Stomach (tissue), 19 donors: ENCODE measurements around the gene BTG2. TPM values are rescaled to one million over a fixed set of nuclear protein-coding genes. Genes with fewer than 3 reads are reported as not detected.
"Not testable (repeated sequence)": the region's sequence is repeated elsewhere in the genome, so short reads cannot be mapped to it uniquely, and the experiment has no call there.

Experiments
- DNase-seq, 2 donors: peaks; one replicate each; pipeline versions ENCODE4 v3.0.0 to v3.0.0-alpha.2; 2013 to 2019
- H3K27ac ChIP-seq, 5 donors: fragments of 200-600 bp in 4 of 5; sonication (generic) in 4 of 5; one replicate each; pipeline ENCODE4 v1.5.1; 2013 to 2019; ENCODE audit warnings: mild to moderate bottlenecking in 1 of 5, moderate library complexity in 1 of 5
- H3K27me3 ChIP-seq, 3 donors: fragments of 200-600 bp; sonication (generic); one replicate each; pipeline ENCODE4 v1.5.1; 2017 to 2019; ENCODE audit warnings: mixed run types in 1 of 3
- H3K36me3 ChIP-seq, 4 donors: fragments of 200-600 bp; sonication (generic); 1 replicate in 3 of 4; 2 replicates in 1 of 4; pipeline ENCODE4 v1.5.1; 2016 to 2019
- H3K4me1 ChIP-seq, 4 donors: fragments of 200-600 bp; sonication (generic); one replicate each; pipeline ENCODE4 v1.5.1; 2016 to 2019
- H3K4me3 ChIP-seq, 4 donors: fragments of 200-600 bp; sonication (generic) in 3 of 4; one replicate each; pipeline ENCODE4 v1.5.1; 2016 to 2019; ENCODE audit warnings: mild to moderate bottlenecking in 1 of 4
- H3K9me3 ChIP-seq, 4 donors: fragments of 200-600 bp; sonication (generic); one replicate each; pipeline ENCODE4 v1.5.1; 2016 to 2019
- EP300 ChIP-seq: sonication (generic); formaldehyde crosslinking; IDR thresholded peaks from one replicate; pipeline ENCODE4 v1.6.1; 2017; ENCODE audit warnings: antibody characterized with exemption
- POLR2A ChIP-seq, 4 donors: fragments of 450-650 bp; IDR thresholded peaks; one replicate each; pipeline ENCODE4 v1.6.1; 2016; ENCODE audit warnings: antibody characterized with exemption in 4 of 4, control low read depth in 2 of 4, mild to moderate bottlenecking in 1 of 4, moderate library complexity in 1 of 4
- POLR2AphosphoS5 ChIP-seq, 3 donors: sonication (generic); formaldehyde crosslinking; IDR thresholded peaks; one replicate each; pipeline ENCODE4 v1.6.1; 2016; ENCODE audit warnings: antibody characterized with exemption in 3 of 3
- WGBS, 5 donors: extraction: QIAGEN DNeasy Blood & Tissue Kit in 3 of 5; methylation state at CpG; one replicate each; pipeline versions ENCODE4 v1.1.5 to v1.1.7; 2013 to 2018; 5-methylcytosine and 5-hydroxymethylcytosine counted together
- intact Hi-C: fragments of 100-400 bp; cut with DNase I; formaldehyde crosslinking; loops from one replicate; pipeline ENCODE4 v1.15.1; 2023; ENCODE audit warnings: low total_unique reads
- long read RNA-seq, 10 donors: transcript quantifications; one replicate each; lab custom pipeline, GENCODE V29; 2026
- polyA plus RNA-seq, 3 donors: library from polyadenylated mRNA; stranded (reverse); fragments of 200-250 nt; gene quantifications; one replicate each; pipeline ENCODE4 v1.2.3, GENCODE V29; 2013
- total RNA-seq, 5 donors: library from RNA; depleted of rRNA; stranded (reverse); fragments of >200 nt; gene quantifications; one replicate each; pipeline versions ENCODE4 v1.1.0 to v1.2.3, GENCODE V29; 2014 to 2016
- TF ChIP-seq, protein P1 (sequence below), 7 experiments: fragments of 450-650 bp in 4 of 7; fragments of 200-600 bp in 3 of 7; sonication (generic) in 3 of 7; IDR thresholded peaks; one replicate each; pipeline ENCODE4 v1.5.1; 2016 to 2019; ENCODE audit warnings: antibody characterized with exemption in 7 of 7, control low read depth in 2 of 7, mild to moderate bottlenecking in 1 of 7
- donor health status: healthy with polysubstance abuse.
- donor health status: Bipolar disorder and iron deficiency.
- donor health status: healthy.

The BTG2 gene, protein sequence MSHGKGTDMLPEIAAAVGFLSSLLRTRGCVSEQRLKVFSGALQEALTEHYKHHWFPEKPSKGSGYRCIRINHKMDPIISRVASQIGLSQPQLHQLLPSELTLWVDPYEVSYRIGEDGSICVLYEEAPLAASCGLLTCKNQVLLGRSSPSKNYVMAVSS
- 100 to 1,000 TPM in 3 of 5 donors, 10 to 100 TPM in 2; 80.2 to 231 (median 113) TPM for total RNA-seq
- 10 to 100 TPM; 46.4 to 78.9 (median 58.6) TPM for polyA plus RNA-seq
- long read RNA-seq, donor 1, partial matches to known transcripts = 0 of 4 reads
- long read RNA-seq, donor 1, other reads (novel, unspliced or antisense) = 0 of 4 reads
- long read RNA-seq, donor 2, transcript BTG2-201 (2 exons, 2,712 nt) = major isoform, 7 of 7 reads
- long read RNA-seq, donor 2, partial matches to known transcripts = 0 of 7 reads
- long read RNA-seq, donor 2, other reads (novel, unspliced or antisense) = 0 of 7 reads
- long read RNA-seq, donor 3, transcript BTG2-201 (2 exons, 2,712 nt) = major isoform, 42 of 125 reads
- long read RNA-seq, donor 3, partial matches to known transcripts = 83 of 125 reads
- long read RNA-seq, donor 3, other reads (novel, unspliced or antisense) = 0 of 125 reads
- long read RNA-seq, donor 4, partial matches to known transcripts = 0 of 1 reads
- long read RNA-seq, donor 4, other reads (novel, unspliced or antisense) = 0 of 1 reads
- long read RNA-seq, donor 5, transcript BTG2-201 (2 exons, 2,712 nt) = major isoform, 37 of 38 reads
- long read RNA-seq, donor 5, partial matches to known transcripts = 0 of 38 reads
- long read RNA-seq, donor 5, other reads (novel, unspliced or antisense) = 0 of 38 reads
- long read RNA-seq, donor 6 = 0 reads
- long read RNA-seq, donor 7, transcript BTG2-201 (2 exons, 2,712 nt) = major isoform, 11 of 34 reads
- long read RNA-seq, donor 7, partial matches to known transcripts = 23 of 34 reads
- long read RNA-seq, donor 7, other reads (novel, unspliced or antisense) = 0 of 34 reads
- long read RNA-seq, donor 8, transcript BTG2-201 (2 exons, 2,712 nt) = major isoform, 40 of 40 reads
- long read RNA-seq, donor 8, partial matches to known transcripts = 0 of 40 reads
- long read RNA-seq, donor 8, other reads (novel, unspliced or antisense) = 0 of 40 reads
- long read RNA-seq, donor 9, transcript BTG2-201 (2 exons, 2,712 nt) = major isoform, 15 of 100 reads
- long read RNA-seq, donor 9, partial matches to known transcripts = 85 of 100 reads
- long read RNA-seq, donor 9, other reads (novel, unspliced or antisense) = 0 of 100 reads
- long read RNA-seq, donor 10, transcript BTG2-201 (2 exons, 2,712 nt) = major isoform, 24 of 24 reads
- long read RNA-seq, donor 10, partial matches to known transcripts = 0 of 24 reads
- long read RNA-seq, donor 10, other reads (novel, unspliced or antisense) = 0 of 24 reads

DNA sequence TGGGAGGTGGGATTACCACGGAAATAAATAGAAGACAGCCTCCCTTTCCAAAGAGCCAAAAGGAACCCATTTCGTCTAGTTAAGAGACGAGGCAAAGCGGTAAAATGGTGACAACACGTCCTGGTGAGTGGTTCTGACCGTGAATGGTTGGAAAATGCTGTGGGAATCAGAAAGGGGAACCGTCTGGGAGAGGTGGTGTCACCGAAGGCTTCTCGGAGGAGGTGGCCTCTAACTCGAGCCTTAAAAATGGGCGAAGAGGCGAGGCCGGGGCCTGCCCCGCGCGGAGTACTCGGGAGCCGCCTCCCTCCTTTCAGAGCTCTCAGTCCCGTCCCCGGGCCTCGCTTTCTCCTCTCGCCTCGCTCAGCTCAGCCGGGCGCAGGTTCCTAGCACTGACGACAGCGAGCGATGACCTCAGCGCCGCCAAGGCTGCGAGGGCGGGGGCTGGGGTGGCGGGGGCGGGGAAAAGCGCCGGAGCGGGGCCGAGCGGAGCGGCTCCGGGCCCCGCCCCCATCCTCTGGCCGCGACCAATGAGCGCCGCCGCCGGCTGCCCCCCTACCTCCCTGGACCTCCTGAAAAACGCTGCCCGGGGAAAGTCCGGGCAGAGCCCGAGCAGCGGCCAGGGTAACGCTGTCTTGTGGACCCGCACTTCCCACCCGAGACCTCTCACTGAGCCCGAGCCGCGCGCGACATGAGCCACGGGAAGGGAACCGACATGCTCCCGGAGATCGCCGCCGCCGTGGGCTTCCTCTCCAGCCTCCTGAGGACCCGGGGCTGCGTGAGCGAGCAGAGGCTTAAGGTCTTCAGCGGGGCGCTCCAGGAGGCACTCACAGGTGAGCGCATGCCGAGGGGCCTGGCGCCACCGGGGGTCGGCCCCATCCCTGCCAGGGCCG is at the start of gene BTG2:
BTG2 (plus strand) TSS at position 601 of the 890 bp plus-strand sequence; CDS start at position 689, 88 bp downstream.
- Histone ChIP-seq H3K4me1 (peaks cover 25 to 50% (median 42%) of the 10 kb centered on the region in 4 donors), H3K27me3 (no peaks in the 10 kb centered on the region), H3K27ac (peak within 1 kb of the TSS; percentile 91 to 100 (median 97)), H3K36me3 (peaks cover 18 to 36% (median 35%) of the 10 kb centered on the region in 4 donors), H3K9me3 (no peaks in the 10 kb centered on the region), H3K4me3 (peak within 1 kb of the TSS; percentile 76 to 99 (median 92))
- TF ChIP-seq POLR2AphosphoS5 (IDR thresholded peaks at IDR 0.05) = peak; percentile 95 to 100 (median 100)
- TF ChIP-seq, protein P1, sequence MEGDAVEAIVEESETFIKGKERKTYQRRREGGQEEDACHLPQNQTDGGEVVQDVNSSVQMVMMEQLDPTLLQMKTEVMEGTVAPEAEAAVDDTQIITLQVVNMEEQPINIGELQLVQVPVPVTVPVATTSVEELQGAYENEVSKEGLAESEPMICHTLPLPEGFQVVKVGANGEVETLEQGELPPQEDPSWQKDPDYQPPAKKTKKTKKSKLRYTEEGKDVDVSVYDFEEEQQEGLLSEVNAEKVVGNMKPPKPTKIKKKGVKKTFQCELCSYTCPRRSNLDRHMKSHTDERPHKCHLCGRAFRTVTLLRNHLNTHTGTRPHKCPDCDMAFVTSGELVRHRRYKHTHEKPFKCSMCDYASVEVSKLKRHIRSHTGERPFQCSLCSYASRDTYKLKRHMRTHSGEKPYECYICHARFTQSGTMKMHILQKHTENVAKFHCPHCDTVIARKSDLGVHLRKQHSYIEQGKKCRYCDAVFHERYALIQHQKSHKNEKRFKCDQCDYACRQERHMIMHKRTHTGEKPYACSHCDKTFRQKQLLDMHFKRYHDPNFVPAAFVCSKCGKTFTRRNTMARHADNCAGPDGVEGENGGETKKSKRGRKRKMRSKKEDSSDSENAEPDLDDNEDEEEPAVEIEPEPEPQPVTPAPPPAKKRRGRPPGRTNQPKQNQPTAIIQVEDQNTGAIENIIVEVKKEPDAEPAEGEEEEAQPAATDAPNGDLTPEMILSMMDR (IDR thresholded peaks at IDR 0.05) = no peak
- TF ChIP-seq POLR2A (IDR thresholded peaks at IDR 0.05) = peak in 3 of 4 donors; percentile 70 to 100 (median 99)
- TF ChIP-seq EP300 = peak; percentile 59
- DNase-seq = peak; percentile 96 to 98
- intact Hi-C loops = no loop called here
- WGBS, 5 donors = 2 to 5% (median 2%) methylated on average over 38 to 79 of the region's 79 CpGs

DNA sequence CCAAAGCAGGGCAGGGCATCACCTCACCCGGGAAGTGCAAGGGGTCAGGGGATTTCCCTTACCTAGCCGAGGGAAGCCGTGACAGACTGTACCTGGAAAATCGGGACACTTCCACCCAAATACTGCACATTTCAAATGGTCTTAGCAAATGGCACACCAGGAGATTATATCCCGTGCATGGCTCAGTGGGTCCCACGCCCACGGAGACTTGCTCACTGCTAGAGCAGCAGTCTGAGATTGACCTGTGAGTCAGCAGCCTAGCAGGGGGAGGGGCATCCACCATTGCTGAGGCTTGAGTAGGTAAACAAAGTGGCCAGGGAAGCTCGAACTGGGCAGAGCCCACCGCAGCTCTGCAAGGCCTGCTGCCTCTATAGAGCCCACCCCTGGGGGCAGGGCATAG is 48.7 kb upstream of the BTG2 start:
- H3K27ac ChIP-seq, H3K4me3 ChIP-seq, H3K36me3 ChIP-seq, H3K4me1 ChIP-seq, intact Hi-C loops, DNase-seq: not testable (repeated sequence)
- peaks cover 0 to 22% (median 12%) of the 10 kb centered on the region in 4 donors for H3K9me3 ChIP-seq
- H3K27me3 ChIP-seq = peaks cover 0 to 32% (median 5%) of the 10 kb centered on the region in 3 donors
- WGBS, 5 donors = 67 to 88% (median 80%) methylated on average over 6 to 9 of the region's 9 CpGs

DNA sequence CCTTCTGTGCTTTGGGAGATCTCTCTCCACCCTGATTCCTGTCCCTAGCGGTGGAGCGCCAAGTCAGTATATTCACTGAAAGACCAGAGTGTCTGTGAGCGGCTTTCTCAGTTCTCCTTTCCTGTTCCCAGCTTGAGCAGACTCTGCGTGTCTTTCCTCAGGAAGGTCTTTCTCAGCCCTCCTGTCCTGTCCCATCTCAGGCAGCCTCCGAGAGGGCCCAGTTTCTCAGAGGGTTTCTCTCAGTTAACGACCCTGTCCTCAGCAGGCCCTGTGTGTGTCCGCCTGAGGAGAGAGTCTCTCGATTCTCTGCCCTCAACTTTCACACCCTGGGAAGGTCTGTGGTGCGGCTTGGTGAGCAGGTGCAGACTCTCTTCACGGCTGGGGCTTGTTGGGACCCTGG is 41.8 kb upstream of the BTG2 start:
- no peak for DNase-seq
- no peaks in the 10 kb centered on the region for H3K9me3 ChIP-seq
- peaks cover 0 to 8% (median 6%) of the 10 kb centered on the region in 4 donors for H3K4me1 ChIP-seq
- no peaks in the 10 kb centered on the region for H3K36me3 ChIP-seq
- no peak overlapping the region for H3K4me3 ChIP-seq
- no peak overlapping the region for H3K27ac ChIP-seq
- 71 to 77% (median 72%) methylated on average over 10 of the region's 10 CpGs for WGBS, 5 donors
- H3K27me3 ChIP-seq = no peaks in the 10 kb centered on the region
- intact Hi-C loops = no loop called here
- TF ChIP-seq EP300 = no peak
- no peak for TF ChIP-seq POLR2A (IDR thresholded peaks at IDR 0.05)
- TF ChIP-seq, protein P1 (IDR thresholded peaks at IDR 0.05) = no peak
- no peak for TF ChIP-seq POLR2AphosphoS5 (IDR thresholded peaks at IDR 0.05)

DNA sequence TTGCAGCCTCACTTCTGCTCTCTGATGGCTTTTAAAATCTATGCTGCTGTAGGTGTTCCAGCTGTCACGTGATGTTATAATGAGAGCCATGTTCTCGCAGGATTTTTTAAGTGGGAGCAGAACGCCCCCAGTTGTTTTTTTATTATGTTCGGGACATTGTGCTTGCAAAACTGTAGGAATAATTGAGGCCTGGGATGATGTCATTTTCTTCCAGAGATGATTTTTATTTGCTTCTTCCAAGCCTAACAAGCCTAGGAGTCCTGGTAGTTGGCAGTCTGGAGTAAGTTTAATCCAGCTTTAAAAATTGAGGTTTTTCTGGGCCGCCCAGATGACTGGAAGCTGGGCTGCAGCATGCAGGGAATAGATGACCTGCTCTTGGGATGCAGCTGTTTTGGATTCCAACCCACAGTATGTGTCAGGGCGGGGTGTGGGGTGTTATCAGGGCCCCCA is 41.2 kb upstream of the BTG2 start:
- TF ChIP-seq EP300 (no peak), POLR2A (IDR thresholded peaks at IDR 0.05) (no peak), POLR2AphosphoS5 (IDR thresholded peaks at IDR 0.05) (no peak)
- TF ChIP-seq, protein P1 (IDR thresholded peaks at IDR 0.05) = no peak
- H3K27me3 ChIP-seq = no peaks in the 10 kb centered on the region
- H3K27ac ChIP-seq = no peak overlapping the region
- intact Hi-C loops = no loop called here
- DNase-seq = no peak
- H3K4me1 ChIP-seq = peaks cover 0 to 11% (median 7%) of the 10 kb centered on the region in 4 donors
- H3K4me3 ChIP-seq = no peak overlapping the region
- H3K9me3 ChIP-seq = no peaks in the 10 kb centered on the region
- WGBS, 5 donors = 67 to 84% (median 82%) methylated on average over 6 of the region's 6 CpGs
- H3K36me3 ChIP-seq = no peaks in the 10 kb centered on the region
